Epithelial cell of proximal tubule (primary cell): ENCODE results near the gene FOXJ2. TPM values are rescaled to one million over a fixed set of nuclear protein-coding genes. Genes with fewer than 3 reads are reported as not detected.

Experiments
- DNase-seq: peaks from one replicate; pipeline ENCODE4 v3.0.0-alpha.2; 2011; ENCODE audit warnings: low read depth
- H3K4me3 ChIP-seq: 2 replicates; pipeline ENCODE4 v1.5.1; 2011; ENCODE audit warnings: low read depth, mild to moderate bottlenecking, low read length
- CTCF ChIP-seq: conservative IDR thresholded peaks from 2 replicates; pipeline ENCODE4 v1.5.1; 2012; ENCODE audit warnings: low read depth, mild to moderate bottlenecking, low read length
- total RNA-seq: library from RNA; depleted of rRNA; stranded (reverse); fragments of >200 nt; gene quantifications from 2 replicates; pipeline ENCODE4 v1.2.3, GENCODE V29; 2015

The FOXJ2 gene
- total RNA-seq, 1 donor from 2014 or later = 9.4 TPM

GRCh38 chr12:8096281-8096915 is 63.9 kb downstream of the FOXJ2 start:
- no peak for DNase-seq

GRCh38 chr12:8099235-8099634 is 66.7 kb downstream of the FOXJ2 start:
- no peak for TF ChIP-seq CTCF
- DNase-seq = no peak
- H3K4me3 ChIP-seq = no peak overlapping the region

More at GRCh38 chr12:8096281-8096915, 63.9 kb downstream of the FOXJ2 start:
- TF ChIP-seq CTCF = no peak
- no peak overlapping the region for H3K4me3 ChIP-seq

Other genes with a start within 250 kb of the FOXJ2 start
- gene NANOG, start 243.3 kb upstream of the FOXJ2 start, total RNA-seq = not detected in 2 replicates
- gene SLC2A14, start 159.8 kb upstream of the FOXJ2 start, total RNA-seq = not detected in 2 replicates
- 5.9 and 15.3 TPM in 2 replicates for gene SLC2A3, start 96.5 kb upstream of the FOXJ2 start, total RNA-seq
- gene C3AR1, start 33.6 kb downstream of the FOXJ2 start, total RNA-seq = 0.22 TPM in 1 of 2 replicates, not detected in the other
- 14.1 and 35.5 TPM in 2 replicates for gene NECAP1, start 49.6 kb downstream of the FOXJ2 start, total RNA-seq
- not detected in 2 replicates for gene CLEC4A, start 90.9 kb downstream of the FOXJ2 start, total RNA-seq
- not detected in 2 replicates for gene ZNF705A, start 124.3 kb downstream of the FOXJ2 start, total RNA-seq
- gene FAM90A1, start 194.9 kb downstream of the FOXJ2 start, total RNA-seq = 0.23 TPM in 1 of 2 replicates, not detected in the other